ENCODE data around the gene DENND10. TPM values are rescaled to one million over a fixed set of nuclear protein-coding genes. Genes with fewer than 3 reads are reported as not detected.

DENND10 gene
- total and polyA plus RNA-seq, 2 experiments from 2014 or later: 41.4 to 41.8 TPM

DNA sequence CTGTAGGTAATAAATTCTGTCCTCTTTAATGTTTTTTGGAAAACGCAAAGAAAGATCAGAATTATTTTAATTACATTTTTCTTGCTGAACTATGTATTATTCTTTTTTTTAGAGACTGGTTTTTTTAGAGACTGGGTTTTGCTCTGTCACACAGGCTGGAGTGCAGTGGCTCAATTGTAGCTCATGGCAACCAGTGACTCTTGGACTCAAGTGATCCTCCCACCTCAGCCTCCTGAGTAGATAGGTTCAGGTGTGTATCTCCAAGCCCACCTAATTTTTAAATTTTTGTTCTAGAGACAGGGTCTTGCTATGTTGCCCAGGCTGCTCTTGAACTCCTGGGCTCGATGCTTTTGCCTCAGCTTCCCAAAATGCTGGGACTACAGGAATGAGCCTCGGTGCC, 5.3 kb upstream of the DENND10 start:
- TF ChIP-seq JUNB (IDR thresholded peaks at IDR 0.05; ENCODE audit: unreplicated experiment): no peak
- TF ChIP-seq, protein P1, sequence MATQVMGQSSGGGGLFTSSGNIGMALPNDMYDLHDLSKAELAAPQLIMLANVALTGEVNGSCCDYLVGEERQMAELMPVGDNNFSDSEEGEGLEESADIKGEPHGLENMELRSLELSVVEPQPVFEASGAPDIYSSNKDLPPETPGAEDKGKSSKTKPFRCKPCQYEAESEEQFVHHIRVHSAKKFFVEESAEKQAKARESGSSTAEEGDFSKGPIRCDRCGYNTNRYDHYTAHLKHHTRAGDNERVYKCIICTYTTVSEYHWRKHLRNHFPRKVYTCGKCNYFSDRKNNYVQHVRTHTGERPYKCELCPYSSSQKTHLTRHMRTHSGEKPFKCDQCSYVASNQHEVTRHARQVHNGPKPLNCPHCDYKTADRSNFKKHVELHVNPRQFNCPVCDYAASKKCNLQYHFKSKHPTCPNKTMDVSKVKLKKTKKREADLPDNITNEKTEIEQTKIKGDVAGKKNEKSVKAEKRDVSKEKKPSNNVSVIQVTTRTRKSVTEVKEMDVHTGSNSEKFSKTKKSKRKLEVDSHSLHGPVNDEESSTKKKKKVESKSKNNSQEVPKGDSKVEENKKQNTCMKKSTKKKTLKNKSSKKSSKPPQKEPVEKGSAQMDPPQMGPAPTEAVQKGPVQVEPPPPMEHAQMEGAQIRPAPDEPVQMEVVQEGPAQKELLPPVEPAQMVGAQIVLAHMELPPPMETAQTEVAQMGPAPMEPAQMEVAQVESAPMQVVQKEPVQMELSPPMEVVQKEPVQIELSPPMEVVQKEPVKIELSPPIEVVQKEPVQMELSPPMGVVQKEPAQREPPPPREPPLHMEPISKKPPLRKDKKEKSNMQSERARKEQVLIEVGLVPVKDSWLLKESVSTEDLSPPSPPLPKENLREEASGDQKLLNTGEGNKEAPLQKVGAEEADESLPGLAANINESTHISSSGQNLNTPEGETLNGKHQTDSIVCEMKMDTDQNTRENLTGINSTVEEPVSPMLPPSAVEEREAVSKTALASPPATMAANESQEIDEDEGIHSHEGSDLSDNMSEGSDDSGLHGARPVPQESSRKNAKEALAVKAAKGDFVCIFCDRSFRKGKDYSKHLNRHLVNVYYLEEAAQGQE (IDR thresholded peaks at IDR 0.05; ENCODE audit: unreplicated experiment): no peak
- no peak for TF ChIP-seq ZNF114 (CRISPR knock-in tag; IDR thresholded peaks at IDR 0.05)
- no peak for TF ChIP-seq ZNF331 (CRISPR knock-in tag; IDR thresholded peaks at IDR 0.05; ENCODE audit: low read depth)
- no peak for TF ChIP-seq POLR2AphosphoS5 (IDR thresholded peaks at IDR 0.05; ENCODE audit: low read depth)
- TF ChIP-seq CREB1 (CRISPR knock-in tag; IDR thresholded peaks at IDR 0.05; ENCODE audit: low read depth): no peak
- TF ChIP-seq EZH2 (IDR thresholded peaks at IDR 0.05; ENCODE audit: low read depth, unreplicated experiment): no peak
- TF ChIP-seq NANOG (IDR thresholded peaks at IDR 0.05; ENCODE audit: borderline replicate concordance): no peak
- TF ChIP-seq, protein P2, sequence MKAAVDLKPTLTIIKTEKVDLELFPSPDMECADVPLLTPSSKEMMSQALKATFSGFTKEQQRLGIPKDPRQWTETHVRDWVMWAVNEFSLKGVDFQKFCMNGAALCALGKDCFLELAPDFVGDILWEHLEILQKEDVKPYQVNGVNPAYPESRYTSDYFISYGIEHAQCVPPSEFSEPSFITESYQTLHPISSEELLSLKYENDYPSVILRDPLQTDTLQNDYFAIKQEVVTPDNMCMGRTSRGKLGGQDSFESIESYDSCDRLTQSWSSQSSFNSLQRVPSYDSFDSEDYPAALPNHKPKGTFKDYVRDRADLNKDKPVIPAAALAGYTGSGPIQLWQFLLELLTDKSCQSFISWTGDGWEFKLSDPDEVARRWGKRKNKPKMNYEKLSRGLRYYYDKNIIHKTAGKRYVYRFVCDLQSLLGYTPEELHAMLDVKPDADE (IDR thresholded peaks at IDR 0.05): no peak
- TF ChIP-seq, protein P3, sequence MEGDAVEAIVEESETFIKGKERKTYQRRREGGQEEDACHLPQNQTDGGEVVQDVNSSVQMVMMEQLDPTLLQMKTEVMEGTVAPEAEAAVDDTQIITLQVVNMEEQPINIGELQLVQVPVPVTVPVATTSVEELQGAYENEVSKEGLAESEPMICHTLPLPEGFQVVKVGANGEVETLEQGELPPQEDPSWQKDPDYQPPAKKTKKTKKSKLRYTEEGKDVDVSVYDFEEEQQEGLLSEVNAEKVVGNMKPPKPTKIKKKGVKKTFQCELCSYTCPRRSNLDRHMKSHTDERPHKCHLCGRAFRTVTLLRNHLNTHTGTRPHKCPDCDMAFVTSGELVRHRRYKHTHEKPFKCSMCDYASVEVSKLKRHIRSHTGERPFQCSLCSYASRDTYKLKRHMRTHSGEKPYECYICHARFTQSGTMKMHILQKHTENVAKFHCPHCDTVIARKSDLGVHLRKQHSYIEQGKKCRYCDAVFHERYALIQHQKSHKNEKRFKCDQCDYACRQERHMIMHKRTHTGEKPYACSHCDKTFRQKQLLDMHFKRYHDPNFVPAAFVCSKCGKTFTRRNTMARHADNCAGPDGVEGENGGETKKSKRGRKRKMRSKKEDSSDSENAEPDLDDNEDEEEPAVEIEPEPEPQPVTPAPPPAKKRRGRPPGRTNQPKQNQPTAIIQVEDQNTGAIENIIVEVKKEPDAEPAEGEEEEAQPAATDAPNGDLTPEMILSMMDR (conservative IDR thresholded peaks at IDR 0.05; ENCODE audit: low read depth in 2 of 2): no peak
- no peak for TF ChIP-seq EZH2phosphoT487 (IDR thresholded peaks at IDR 0.05; ENCODE audit: unreplicated experiment)
- no peak for TF ChIP-seq STAT1 (IDR thresholded peaks at IDR 0.05; ENCODE audit: unreplicated experiment)
- TF ChIP-seq, protein P4, sequence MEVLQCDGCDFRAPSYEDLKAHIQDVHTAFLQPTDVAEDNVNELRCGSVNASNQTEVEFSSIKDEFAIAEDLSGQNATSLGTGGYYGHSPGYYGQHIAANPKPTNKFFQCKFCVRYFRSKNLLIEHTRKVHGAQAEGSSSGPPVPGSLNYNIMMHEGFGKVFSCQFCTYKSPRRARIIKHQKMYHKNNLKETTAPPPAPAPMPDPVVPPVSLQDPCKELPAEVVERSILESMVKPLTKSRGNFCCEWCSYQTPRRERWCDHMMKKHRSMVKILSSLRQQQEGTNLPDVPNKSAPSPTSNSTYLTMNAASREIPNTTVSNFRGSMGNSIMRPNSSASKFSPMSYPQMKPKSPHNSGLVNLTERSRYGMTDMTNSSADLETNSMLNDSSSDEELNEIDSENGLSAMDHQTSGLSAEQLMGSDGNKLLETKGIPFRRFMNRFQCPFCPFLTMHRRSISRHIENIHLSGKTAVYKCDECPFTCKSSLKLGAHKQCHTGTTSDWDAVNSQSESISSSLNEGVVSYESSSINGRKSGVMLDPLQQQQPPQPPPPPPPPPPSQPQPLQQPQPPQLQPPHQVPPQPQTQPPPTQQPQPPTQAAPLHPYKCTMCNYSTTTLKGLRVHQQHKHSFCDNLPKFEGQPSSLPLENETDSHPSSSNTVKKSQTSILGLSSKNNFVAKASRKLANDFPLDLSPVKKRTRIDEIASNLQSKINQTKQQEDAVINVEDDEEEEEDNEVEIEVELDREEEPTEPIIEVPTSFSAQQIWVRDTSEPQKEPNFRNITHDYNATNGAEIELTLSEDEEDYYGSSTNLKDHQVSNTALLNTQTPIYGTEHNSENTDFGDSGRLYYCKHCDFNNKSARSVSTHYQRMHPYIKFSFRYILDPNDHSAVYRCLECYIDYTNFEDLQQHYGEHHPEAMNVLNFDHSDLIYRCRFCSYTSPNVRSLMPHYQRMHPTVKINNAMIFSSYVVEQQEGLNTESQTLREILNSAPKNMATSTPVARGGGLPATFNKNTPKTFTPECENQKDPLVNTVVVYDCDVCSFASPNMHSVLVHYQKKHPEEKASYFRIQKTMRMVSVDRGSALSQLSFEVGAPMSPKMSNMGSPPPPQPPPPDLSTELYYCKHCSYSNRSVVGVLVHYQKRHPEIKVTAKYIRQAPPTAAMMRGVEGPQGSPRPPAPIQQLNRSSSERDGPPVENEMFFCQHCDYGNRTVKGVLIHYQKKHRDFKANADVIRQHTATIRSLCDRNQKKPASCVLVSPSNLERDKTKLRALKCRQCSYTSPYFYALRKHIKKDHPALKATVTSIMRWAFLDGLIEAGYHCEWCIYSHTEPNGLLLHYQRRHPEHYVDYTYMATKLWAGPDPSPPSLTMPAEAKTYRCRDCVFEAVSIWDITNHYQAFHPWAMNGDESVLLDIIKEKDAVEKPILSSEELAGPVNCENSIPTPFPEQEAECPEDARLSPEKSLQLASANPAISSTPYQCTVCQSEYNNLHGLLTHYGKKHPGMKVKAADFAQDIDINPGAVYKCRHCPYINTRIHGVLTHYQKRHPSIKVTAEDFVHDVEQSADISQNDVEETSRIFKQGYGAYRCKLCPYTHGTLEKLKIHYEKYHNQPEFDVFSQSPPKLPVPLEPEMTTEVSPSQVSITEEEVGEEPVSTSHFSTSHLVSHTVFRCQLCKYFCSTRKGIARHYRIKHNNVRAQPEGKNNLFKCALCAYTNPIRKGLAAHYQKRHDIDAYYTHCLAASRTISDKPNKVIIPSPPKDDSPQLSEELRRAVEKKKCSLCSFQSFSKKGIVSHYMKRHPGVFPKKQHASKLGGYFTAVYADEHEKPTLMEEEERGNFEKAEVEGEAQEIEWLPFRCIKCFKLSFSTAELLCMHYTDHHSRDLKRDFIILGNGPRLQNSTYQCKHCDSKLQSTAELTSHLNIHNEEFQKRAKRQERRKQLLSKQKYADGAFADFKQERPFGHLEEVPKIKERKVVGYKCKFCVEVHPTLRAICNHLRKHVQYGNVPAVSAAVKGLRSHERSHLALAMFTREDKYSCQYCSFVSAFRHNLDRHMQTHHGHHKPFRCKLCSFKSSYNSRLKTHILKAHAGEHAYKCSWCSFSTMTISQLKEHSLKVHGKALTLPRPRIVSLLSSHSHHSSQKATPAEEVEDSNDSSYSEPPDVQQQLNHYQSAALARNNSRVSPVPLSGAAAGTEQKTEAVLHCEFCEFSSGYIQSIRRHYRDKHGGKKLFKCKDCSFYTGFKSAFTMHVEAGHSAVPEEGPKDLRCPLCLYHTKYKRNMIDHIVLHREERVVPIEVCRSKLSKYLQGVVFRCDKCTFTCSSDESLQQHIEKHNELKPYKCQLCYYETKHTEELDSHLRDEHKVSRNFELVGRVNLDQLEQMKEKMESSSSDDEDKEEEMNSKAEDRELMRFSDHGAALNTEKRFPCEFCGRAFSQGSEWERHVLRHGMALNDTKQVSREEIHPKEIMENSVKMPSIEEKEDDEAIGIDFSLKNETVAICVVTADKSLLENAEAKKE (CRISPR knock-in tag; IDR thresholded peaks at IDR 0.05): no peak
- H3K4me1 ChIP-seq (ENCODE audit: insufficient read depth): no peaks in the 10 kb centered on the region
- no peak overlapping the region for H3K4me2 ChIP-seq
- no peaks in the 10 kb centered on the region for H4K20me1 ChIP-seq (replicated peaks; ENCODE audit: insufficient read depth)
- Mint-ChIP-seq H3K4me3 (no peak overlapping the region), H3K9me3 (no peaks in the 10 kb centered on the region), H3K27me3 (ENCODE audit: insufficient read depth, low read depth, poor library complexity) (peaks cover 2% of the 10 kb centered on the region), H3K4me1 (peaks cover 3% of the 10 kb centered on the region), H3K36me3 (ENCODE audit: low read depth) (no peaks in the 10 kb centered on the region), H3K27ac (no peak overlapping the region)
- ATAC-seq: no peak
- DNase-seq (ENCODE audit: low spot score): no peak
- no peak overlapping the region for H3K27ac ChIP-seq (ENCODE audit: low read depth)
- H3F3A ChIP-seq (replicated peaks; ENCODE audit: low read depth): no peaks in the 10 kb centered on the region
- no peak overlapping the region for H2AFZ ChIP-seq
- no peaks in the 10 kb centered on the region for H3K36me3 ChIP-seq (ENCODE audit: insufficient read depth)
- no peaks in the 10 kb centered on the region for H3K79me2 ChIP-seq (replicated peaks; ENCODE audit: insufficient read depth)
- no peak overlapping the region for H3K4me3 ChIP-seq
- H3K27me3 ChIP-seq (ENCODE audit: insufficient read depth): no peaks in the 10 kb centered on the region
- no peaks in the 10 kb centered on the region for H3K9me2 ChIP-seq (ENCODE audit: insufficient read depth)

Data from GM23338 (cell line).